Lung (tissue), 12 donors: ENCODE data around the gene PATJ. TPM values are rescaled to one million over a fixed set of nuclear protein-coding genes. Genes with fewer than 3 reads are reported as not detected.

Experiments
- ATAC-seq: fragments of 200-7000 bp; cut with Tn5 transposase; one replicate; pipeline ENCODE4 v1.9.1; 2020; ENCODE audit warnings: moderate number of reproducible peaks; ENCODE audit not compliant: insufficient read depth, low FRiP score
- DNase-seq, 3 donors: peaks; one replicate each; pipeline ENCODE4 v3.0.0-alpha.2; 2013 to 2017
- H3K27ac ChIP-seq, 2 donors: one replicate each; pipeline ENCODE4 v1.5.1; 2013; ENCODE audit warnings: mild to moderate bottlenecking in 2 of 2, moderate library complexity in 2 of 2, control low read depth in 1 of 2, inconsistent platforms in 1 of 2, low read depth in 1 of 2, low read length in 1 of 2
- H3K27me3 ChIP-seq, 3 donors: one replicate each; pipeline ENCODE4 v1.5.1; 2013; ENCODE audit warnings: low read length in 2 of 3; ENCODE audit not compliant: control insufficient read depth in 3 of 3, insufficient read depth in 3 of 3
- H3K36me3 ChIP-seq, 4 donors: one replicate each; pipeline ENCODE4 v1.5.1; 2013; ENCODE audit warnings: low read length in 4 of 4, mild to moderate bottlenecking in 1 of 4, moderate library complexity in 1 of 4; ENCODE audit not compliant: control insufficient read depth in 4 of 4, insufficient read depth in 4 of 4
- H3K4me1 ChIP-seq, 5 donors: one replicate each; pipeline ENCODE4 v1.5.1; 2013; ENCODE audit warnings: low read length in 5 of 5, mild to moderate bottlenecking in 2 of 5, moderate library complexity in 1 of 5; ENCODE audit not compliant: control insufficient read depth in 5 of 5, insufficient read depth in 5 of 5
- H3K4me3 ChIP-seq: one replicate; pipeline ENCODE4 v1.5.1; 2013; ENCODE audit warnings: mild to moderate bottlenecking, control low read depth, moderate library complexity
- H3K9ac ChIP-seq, 2 donors: one replicate each; pipeline ENCODE4 v1.5.1; 2013; ENCODE audit warnings: low read length in 2 of 2, control low read depth in 1 of 2; ENCODE audit not compliant: insufficient read depth in 1 of 2
- H3K9me3 ChIP-seq, 4 donors: one replicate each; pipeline ENCODE4 v1.5.1; 2013; ENCODE audit warnings: low read length in 3 of 4, mild to moderate bottlenecking in 1 of 4, moderate library complexity in 1 of 4; ENCODE audit not compliant: control insufficient read depth in 4 of 4, insufficient read depth in 3 of 4
- WGBS, 2 donors: extraction: QIAGEN DNeasy Blood & Tissue Kit; methylation state at CpG; one replicate each; pipeline ENCODE4 v1.1.7; 2013; 5-methylcytosine and 5-hydroxymethylcytosine counted together
- polyA plus RNA-seq, 2 donors: library from polyadenylated mRNA; stranded (reverse); fragments of 200-250 nt; gene quantifications; one replicate each; pipeline ENCODE4 v1.2.1, GENCODE V29; 2013
- total RNA-seq, 2 donors: library from RNA; depleted of rRNA in 1 of 2; stranded (reverse); fragments of >200 nt in 1 of 2; gene quantifications; one replicate each; pipeline ENCODE4 v1.2.1, GENCODE V29; 2014 to 2021
- TF ChIP-seq, protein P1 (sequence below): IDR thresholded peaks from 2 replicates; pipeline ENCODE4 v1.5.1; 2012; ENCODE audit warnings: mild to moderate bottlenecking; ENCODE audit errors: control extremely low read depth, extremely low read depth
- donor health status: control.
- donor health status: control.
- donor health status: Bipolar disorder and iron deficiency.
- donor health status: healthy.
- donor health status: DM: yes; HTN: yes; CAD: no.

Gene PATJ
- total and polyA plus RNA-seq, 4 donors, result 5.3 to 115 (median 26.8) TPM

DNA sequence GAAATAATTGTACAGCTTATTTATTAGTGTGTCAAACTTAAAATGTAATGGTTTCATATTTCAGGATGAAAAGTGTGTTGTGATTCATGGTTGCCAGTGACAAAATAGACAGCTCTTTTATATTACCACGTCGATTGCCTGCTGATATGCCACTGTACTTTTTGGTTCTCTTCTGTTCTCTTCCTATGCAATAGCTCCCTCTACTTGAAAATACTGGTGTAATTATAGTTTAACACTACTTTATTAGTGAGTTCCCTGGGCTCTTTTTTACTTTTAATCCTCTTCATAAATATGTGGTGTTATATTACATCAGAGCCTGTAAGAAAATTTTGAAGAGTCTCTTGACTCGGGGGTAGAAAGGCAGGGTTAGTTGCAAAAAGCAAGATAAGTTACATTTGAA is 111.3 kb downstream of the PATJ start:
- Histone ChIP-seq H3K9ac (no peak overlapping the region), H3K9me3 (no peaks in the 10 kb centered on the region), H3K36me3 (peaks cover 0 to 5% (median 0%) of the 10 kb centered on the region in 4 donors), H3K4me1 (no peaks in the 10 kb centered on the region), H3K27me3 (no peaks in the 10 kb centered on the region), H3K27ac (no peak overlapping the region), H3K4me3 (no peak overlapping the region)
- TF ChIP-seq, protein P1, sequence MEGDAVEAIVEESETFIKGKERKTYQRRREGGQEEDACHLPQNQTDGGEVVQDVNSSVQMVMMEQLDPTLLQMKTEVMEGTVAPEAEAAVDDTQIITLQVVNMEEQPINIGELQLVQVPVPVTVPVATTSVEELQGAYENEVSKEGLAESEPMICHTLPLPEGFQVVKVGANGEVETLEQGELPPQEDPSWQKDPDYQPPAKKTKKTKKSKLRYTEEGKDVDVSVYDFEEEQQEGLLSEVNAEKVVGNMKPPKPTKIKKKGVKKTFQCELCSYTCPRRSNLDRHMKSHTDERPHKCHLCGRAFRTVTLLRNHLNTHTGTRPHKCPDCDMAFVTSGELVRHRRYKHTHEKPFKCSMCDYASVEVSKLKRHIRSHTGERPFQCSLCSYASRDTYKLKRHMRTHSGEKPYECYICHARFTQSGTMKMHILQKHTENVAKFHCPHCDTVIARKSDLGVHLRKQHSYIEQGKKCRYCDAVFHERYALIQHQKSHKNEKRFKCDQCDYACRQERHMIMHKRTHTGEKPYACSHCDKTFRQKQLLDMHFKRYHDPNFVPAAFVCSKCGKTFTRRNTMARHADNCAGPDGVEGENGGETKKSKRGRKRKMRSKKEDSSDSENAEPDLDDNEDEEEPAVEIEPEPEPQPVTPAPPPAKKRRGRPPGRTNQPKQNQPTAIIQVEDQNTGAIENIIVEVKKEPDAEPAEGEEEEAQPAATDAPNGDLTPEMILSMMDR, result no peak
- peak in 2 of 3 donors; percentile 69 to 77 for DNase-seq
- no peak for ATAC-seq
- WGBS, 2 donors, result 21 to 29% methylated on average over 3 of the region's 3 CpGs

DNA sequence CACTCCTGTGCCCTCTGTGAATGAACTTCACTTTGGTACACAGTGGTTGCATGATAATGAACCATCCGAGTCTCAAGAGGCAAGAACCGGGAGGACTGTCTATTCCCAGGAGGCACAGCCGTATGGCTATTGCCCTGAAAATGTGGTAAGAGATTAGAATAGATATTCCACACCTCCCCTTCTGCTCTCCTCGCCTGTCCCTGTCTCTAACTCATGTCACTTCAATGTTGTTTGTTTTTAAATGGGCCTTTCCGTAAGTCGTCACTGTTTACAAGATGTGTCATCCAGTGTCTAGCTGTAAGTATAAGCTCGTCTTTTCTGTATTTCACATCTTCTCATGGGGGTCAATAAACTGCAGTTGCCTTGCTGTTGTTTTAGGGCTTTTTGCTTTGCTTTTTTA is 122.2 kb downstream of the PATJ start:
- DNase-seq (no peak), ATAC-seq (no peak)
- WGBS, 2 donors, result 85 to 86% methylated on average over 7 of the region's 7 CpGs
- no peaks in the 10 kb centered on the region for H3K27me3 ChIP-seq
- no peaks in the 10 kb centered on the region for H3K4me1 ChIP-seq
- peaks cover 0 to 7% (median 0%) of the 10 kb centered on the region in 4 donors for H3K36me3 ChIP-seq
- no peak overlapping the region for H3K9ac ChIP-seq
- no peaks in the 10 kb centered on the region for H3K9me3 ChIP-seq
- TF ChIP-seq, protein P1, result no peak
- H3K27ac ChIP-seq, result no peak overlapping the region
- H3K4me3 ChIP-seq, result no peak overlapping the region

DNA sequence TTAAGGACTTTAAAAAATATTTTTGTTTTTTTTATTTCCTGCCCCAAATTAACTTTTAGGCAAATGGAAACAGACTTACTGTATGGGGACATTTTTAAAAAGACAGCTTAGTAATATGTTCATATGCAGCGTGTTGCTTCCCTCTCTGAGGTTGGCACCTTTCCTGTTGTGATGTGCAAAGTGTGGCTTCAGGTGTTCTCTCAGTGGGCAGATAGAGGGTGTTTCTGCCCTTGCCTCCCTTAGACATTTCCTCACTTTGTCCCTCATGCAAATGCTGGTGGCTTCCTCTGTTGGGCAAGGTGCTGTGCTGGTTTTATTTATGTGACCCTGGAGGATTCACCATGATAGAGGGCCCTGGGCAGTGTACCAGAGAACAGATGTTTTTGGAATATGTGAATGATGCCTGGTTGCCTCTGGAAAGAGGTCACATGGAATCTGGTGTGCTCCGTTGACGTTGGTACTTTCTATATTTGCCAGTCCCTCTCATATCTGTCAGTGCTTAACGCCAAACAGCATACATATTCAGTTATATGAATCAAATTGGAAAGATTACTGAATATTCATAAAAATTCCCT is 123.5 kb downstream of the PATJ start:
- Histone ChIP-seq H3K4me1 (no peaks in the 10 kb centered on the region), H3K9me3 (no peaks in the 10 kb centered on the region), H3K36me3 (peaks cover 0 to 7% (median under 1%) of the 10 kb centered on the region in 4 donors), H3K27ac (peak overlapping the region in 1 of 2 donors; percentile 17), H3K4me3 (no peak overlapping the region), H3K27me3 (no peaks in the 10 kb centered on the region), H3K9ac (no peak overlapping the region)
- DNase-seq (no peak), ATAC-seq (no peak)
- TF ChIP-seq, protein P1, result no peak
- WGBS, 2 donors, result 84 to 86% methylated on average over 4 of the region's 4 CpGs

DNA sequence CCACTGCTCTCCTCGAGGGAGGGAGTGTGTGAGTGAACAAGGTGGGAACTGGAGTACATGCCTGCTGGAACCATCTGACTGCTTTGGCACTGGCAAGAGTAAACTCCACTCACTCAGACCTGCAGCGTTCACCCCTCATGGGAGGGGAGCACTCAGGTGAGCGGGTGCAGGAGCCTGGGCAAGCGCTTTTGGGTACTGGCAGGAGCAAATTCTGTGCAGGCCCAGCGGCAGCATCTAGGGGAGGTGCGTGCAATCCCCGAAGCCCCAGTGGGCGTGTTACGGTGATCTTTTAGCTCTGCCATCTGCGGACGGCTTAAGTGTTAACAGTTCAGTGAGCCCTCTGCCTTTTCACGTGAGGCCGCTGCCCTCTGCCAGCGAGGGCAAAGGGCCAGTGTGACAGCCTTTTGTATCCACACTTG is 127.4 kb downstream of the PATJ start:
- Histone ChIP-seq H3K9ac (no peak overlapping the region), H3K4me1 (no peaks in the 10 kb centered on the region), H3K36me3 (peaks cover 0 to 8% (median 1%) of the 10 kb centered on the region in 4 donors), H3K27ac (peak overlapping the region in 1 of 2 donors; percentile 47), H3K9me3 (no peaks in the 10 kb centered on the region), H3K27me3 (no peaks in the 10 kb centered on the region), H3K4me3 (no peak overlapping the region)
- no peak for ATAC-seq
- TF ChIP-seq, protein P1, result no peak
- DNase-seq, result no peak
- WGBS, 2 donors, result 88 to 97% methylated on average over 14 of the region's 14 CpGs
